NCI-H446 treated with DMSO at 0.1 percent for 48 hours (cell line): Measurements from ENCODE around the gene MAGI2.

ENCODE experiments used
- DNase-seq: peaks from one replicate; lab custom pipeline; 2025; lab: John Stamatoyannopoulos, UW

The MAGI2 gene

DNA sequence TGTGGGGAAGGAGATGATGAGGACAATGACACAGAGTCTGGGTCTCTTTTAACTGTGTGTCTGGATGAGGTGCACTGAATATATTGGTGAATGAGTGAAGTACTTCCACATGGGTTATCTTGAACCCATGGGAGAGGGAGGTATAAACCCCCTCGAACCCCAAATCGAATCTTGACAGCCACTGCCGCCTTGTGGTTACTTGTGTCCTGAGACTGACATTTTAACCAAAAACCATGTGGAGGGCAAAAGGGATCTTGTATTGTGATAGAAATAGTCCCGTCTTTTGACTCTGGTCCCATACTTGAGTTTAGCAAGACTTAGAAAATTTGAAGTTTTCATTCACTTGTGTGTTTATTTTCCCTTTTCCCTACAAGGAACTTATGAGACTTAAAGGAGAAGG is 1371.6 kb downstream of the MAGI2 start:
- no peak for DNase-seq

DNA sequence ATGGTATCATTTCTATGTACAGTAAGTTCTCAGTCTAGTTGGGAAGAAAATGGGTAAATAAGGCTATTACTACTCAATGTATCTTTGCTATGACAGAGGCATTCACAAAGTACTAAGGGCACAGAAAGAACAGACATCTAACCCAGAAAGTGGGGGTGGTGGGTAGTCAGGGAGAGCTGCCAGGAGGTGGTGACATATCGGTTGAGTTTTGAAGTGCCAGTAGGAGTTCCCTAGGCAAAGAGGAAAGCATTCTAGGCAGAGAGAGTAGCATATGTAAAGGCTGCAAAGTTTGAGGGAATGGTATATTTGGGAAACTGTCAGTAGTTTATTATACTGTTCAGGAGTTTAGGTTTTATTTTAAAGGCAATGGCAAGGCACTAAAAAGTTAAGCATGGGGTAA is 1372.1 kb downstream of the MAGI2 start:
- DNase-seq: no peak

DNA sequence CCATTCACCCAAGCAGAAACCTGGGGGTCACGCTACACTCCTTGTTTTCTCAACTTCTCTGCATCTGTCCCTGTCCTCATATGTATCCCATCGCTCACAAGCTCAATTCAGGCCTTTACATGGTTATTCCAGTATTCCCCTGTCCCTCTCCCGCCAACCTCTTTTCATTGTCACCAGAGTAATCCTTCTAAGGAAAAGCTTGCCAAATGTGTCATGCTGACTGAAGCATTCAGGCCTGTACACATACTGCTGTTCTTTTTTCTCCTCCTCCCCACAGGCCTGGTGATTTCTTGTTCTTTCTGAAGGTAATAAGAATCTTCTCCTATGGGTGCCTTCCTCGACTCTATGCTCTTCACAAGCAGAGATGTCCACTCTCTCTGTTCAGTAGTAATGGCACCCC is 1372.7 kb downstream of the MAGI2 start:
- DNase-seq: no peak

DNA sequence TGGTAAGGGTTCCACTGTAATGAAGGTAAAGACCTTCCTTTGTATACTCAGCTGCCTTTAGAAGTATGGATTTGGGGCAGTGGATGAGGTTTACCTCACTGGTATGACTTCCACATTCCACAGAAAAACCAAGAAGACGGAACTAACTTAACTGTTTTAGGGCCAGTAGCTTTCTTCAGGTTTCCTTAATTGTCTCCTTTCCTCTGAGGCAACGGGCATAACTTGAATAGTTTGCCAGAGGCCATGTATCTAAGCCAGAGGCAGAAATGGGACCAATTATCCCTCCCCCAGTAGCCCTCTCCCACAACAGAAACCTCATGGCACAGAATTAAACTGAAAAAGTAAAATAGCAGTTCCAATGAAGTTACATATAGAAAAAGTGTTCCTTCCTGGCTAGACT is 1373.2 kb downstream of the MAGI2 start:
- no peak for DNase-seq

DNA sequence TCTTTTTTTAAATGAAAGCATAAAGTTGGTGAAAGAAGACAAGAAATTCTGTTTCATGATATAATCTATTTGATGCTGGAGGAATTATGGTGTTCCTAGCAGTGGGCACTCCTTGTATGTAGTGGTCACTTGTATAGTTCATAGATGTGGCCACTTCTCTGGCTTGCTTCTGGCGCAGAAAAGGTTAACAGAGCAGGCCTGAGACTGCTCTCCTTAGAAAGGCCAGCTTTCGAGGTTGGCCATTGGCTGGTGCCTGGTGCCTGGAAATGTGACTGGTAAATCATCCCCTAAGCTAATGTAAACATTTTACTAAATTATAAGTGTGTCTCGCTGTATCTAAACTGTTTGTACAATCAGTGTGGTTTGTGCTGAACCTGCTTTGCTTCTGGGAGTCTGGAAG is 1378.8 kb downstream of the MAGI2 start:
- no peak for DNase-seq

DNA sequence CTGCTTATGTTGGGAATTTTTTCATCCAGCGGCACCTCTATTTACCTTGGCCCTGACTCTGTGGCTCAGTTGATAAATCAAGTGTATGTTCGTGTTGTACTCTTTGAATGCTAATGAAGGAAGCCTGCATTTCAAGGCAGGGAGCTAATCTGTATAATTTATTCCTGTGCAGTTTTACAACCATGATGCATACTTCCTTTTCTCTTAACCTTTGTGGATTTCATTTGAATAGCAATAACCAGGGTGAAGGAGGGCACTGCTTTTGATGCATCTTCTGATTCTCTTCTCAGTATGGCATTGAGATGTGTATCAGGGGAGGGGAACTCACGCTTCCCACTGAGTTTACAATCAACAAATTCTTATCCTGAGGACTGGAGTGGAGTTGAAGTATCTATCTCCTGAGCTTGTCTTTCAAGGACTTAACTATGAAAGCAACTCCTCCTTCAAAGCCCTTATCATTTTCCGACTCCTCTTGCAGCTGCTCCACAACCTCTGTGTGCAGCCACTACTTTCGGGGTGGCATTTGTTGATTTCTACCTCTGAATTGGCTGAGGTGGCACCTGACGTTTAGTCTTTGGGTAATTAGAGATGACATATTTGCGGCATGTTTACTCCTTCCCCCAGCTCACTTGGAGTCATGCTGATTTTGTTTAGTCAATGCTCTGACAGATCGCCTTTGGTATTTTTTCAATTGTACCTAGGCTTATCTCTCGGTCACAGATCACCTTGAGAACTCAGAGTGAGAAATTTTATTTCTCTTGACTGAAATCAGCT is 1379.7 kb downstream of the MAGI2 start:
- DNase-seq: no peak

DNA sequence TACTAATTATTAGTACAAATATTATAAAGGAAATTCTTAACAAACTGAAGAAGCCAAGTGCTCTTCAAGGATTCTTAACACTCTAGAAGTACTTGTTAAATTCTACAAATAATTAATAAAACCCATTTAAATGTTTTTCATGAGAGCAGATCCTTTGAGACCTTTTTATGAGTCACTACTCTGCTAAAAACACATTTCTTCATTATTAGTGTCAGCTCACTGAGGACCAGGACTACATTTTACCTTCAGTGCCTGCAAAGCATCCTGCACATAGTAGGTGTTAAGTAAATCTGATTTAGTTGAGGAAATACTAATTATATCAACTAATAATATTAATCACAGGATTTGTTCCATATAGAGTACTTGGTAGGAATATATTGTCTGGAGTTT is 1381.3 kb downstream of the MAGI2 start:
- no peak for DNase-seq

DNA sequence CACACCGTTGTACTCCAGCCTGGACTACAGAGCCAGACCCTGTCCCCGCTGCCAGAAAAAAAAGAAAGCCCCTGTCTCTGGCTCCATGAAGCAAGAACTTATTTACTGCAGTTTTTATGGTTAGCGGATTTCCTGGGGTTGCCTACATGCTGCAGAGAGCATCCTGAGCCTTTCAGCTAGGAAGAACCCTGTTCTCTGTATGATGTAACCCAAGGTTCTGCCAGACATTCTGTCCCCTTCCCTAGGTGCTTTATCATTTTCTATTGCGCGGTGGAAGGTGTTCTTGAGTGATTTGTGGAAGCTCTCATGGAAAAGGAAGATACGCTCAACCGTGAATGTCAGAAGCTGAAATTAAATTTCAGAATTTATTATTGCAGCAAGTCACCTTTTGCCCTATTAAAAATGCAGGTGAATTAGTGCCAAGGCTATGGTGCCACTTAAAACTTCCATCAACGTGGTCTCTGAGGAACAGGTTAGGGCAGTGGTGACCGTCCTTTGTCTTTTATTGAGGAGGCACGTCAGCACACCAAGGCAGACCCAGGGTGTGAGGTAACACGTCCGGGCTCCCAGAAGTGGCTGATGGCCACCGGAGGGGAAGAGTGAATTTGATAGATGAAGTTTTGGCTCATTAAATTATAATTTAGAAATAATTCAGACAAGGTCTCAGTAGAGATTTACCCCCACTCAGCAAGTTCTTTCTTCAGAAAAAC is 1381.8 kb downstream of the MAGI2 start:
- DNase-seq: no peak

DNA sequence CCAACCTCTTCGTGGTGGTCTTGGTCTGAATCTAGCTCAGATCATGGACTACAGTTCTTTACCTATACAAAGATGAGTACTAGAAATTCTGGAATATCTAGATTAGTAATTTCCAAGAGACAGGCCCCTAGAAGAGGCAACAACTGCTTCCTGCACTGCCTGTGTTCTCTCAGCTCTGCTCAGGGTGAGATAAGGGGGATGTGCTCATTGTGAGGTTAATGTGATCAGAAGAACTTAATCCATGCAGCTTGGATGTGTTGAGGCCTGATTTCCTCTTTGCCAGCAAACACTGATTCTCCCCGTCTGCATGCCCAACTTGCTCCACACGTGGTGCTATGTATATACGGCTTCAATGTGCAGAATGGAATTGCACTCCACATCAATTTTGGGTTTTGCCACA is 1386.9 kb downstream of the MAGI2 start:
- DNase-seq: no peak

DNA sequence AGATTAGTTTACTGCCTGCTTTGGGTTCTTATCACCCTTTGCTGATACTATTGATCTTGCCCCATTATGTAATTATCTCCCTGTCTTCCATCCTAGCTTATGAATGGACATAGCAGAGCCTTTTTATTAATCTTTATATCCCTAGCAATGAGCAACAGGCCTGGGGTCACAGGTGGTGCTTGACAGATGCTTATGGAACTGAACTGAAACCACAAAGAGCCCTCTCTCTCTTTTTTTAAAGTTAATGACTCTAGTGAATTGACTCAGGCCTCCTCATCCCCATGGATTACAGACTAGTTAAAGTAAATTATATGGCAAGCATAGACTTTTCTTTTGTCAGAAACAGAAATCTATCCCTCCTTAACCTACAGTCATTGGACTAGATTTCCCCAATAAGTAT is 1389.7 kb downstream of the MAGI2 start:
- no peak for DNase-seq

DNA sequence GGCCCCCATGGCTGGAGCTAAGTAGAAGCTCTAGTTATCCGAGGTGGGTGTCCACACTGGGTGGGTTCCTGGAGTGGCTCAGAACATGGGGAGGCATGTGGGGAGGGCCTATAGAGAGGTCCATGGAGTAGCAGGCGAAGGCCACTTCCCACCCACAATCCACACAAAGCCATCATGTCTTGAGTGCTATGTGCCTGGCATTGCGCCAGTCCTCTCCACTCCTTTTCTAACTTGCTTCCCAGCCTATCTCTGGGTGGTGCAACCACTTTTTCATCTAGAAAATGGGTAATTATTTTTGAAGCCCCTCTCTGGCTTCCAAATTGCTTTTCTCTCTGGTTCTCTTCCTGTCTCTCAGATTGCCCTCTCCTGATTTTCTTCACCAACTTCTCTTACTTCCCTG is 1391.3 kb downstream of the MAGI2 start:
- DNase-seq: no peak

DNA sequence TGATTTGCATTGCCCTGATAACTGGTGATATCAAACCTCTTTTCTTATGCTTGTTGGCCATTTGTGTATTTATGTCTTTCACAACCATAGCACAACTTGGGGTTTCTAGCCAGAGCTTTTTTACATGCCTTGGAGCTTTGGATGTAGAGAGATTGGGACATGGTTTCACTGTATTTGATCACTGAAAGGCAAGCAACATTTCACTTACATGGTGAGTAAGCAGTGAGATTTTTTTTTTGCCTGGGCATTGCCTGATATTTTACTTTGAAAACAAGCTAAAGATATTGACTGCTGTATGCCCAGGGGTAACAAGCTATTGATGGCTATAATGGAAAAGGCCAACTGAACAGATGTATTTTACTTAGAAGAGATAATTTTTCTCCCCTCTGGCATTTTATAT is 1395.9 kb downstream of the MAGI2 start:
- no peak for DNase-seq

DNA sequence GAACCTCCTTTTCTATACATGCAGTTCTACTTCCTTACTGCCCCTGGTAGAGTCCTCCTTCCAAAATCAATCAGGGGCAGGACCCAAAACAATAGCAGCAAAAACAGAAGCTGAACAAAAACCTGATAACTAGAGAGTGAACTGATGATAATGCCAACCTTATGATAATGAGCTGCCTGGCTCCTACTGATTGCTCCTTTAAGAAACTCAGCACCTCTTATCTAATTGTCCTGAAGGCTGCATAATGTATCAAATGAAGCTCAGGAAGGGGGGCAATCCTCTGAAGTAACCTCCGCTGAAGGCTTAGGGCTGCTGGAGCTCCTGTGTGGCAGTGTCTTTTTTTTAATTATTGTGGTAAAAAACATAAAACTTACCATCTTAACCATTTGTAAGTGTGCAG is 1397.9 kb downstream of the MAGI2 start:
- DNase-seq: no peak

DNA sequence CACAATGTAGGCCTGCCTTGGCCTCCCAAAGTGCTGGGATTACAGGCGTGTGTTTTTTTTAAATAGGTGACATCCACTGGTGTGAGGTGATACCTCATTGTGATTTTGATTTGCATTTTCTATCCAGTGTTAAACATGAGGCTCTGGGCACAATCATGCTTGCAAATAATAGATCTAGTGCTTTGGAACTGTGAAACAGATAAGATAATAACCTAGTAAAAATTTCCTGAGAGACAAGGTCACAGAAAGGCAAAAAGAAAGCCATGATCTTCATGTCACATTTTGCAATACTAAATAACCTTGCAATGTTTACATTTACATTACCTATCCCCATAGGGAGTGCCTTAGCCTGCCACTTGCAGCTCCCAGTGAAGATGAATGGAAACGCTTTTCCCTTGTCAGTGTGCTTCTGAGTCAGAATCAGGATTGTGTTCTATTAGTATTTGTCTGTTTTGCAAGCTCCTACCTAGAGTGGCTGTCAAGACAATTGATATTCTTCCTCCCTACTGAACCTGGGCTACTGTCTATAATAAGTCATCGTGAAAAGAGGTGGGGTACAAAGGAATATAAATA is 1398.4 kb downstream of the MAGI2 start:
- DNase-seq: no peak

DNA sequence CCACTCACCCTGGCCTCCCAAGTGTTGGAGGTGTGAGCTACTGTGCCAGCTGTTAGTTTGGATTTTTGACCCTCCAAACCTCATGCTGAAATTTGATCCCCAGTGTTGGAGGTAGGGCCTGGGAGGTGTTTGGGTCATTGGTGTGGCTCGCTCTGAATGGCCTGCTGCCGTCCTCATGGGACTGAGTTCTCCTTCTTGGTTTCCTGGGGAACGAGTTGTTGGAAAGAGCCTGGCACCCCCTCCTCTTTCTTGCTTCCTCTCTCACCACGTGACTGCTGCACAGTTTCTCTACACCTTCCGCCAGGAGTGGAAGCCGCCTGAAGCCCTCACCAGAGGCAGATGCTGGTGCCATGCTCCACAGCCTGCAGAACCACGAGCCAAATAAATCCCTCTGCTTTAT is 1401.4 kb downstream of the MAGI2 start:
- no peak for DNase-seq

DNA sequence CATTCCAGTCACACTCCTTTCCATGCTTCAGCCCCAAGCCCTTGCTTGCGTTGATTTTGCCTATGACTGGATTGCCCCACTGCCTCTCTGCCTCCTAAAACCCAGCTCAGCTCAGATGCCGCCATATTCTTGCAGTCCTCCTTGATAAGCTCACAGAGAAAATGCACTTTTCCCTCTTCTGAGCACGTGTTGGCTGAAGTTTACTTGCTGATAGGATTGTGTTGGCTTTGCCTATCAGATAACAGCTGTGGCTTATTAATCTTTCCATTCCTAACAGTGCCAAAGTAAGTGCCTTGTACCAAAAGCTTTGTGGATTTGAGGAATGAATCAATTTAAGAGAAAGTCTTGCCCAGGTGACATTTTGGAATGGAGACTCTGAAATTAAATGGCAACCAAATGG is 1405.7 kb downstream of the MAGI2 start:
- DNase-seq: no peak

DNA sequence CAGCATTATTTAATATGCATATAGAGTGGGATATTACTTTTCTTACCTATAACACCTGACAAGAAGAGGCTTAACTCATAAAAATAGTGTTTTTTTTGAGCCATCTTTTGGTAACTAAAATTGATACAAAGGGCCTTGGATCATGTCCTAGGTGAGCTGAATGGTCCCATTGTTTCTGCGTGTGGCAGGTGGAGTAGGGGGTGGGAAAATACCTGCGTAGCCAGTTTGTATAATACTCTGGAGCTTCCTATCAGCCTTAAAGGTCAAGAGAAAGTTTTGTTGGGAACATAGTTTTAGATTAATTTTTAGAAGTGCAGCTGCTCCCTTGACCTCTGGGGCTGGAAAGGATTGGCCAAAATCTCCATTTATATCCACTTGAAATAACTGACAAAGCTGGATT is 1410.3 kb downstream of the MAGI2 start:
- DNase-seq: no peak

DNA sequence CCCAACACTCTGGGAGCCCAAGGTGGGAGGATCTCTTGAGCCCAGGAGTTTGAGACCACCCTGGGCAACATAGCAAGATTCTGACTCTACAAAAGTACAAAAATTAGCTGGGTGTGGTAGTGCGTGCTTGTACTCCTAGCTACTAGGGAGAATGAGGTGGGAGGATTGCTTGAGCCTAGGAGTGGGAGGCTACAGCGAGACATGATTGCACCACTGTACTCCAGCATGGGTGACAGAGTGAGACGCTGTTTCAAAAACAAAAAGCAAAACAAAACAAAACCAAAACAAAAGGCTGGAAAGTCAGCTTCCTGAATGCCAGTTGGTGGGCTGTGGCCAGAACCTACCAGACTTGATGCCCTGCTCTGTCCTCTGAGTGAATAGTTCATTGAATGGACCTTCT is 1412.0 kb downstream of the MAGI2 start:
- no peak for DNase-seq

DNA sequence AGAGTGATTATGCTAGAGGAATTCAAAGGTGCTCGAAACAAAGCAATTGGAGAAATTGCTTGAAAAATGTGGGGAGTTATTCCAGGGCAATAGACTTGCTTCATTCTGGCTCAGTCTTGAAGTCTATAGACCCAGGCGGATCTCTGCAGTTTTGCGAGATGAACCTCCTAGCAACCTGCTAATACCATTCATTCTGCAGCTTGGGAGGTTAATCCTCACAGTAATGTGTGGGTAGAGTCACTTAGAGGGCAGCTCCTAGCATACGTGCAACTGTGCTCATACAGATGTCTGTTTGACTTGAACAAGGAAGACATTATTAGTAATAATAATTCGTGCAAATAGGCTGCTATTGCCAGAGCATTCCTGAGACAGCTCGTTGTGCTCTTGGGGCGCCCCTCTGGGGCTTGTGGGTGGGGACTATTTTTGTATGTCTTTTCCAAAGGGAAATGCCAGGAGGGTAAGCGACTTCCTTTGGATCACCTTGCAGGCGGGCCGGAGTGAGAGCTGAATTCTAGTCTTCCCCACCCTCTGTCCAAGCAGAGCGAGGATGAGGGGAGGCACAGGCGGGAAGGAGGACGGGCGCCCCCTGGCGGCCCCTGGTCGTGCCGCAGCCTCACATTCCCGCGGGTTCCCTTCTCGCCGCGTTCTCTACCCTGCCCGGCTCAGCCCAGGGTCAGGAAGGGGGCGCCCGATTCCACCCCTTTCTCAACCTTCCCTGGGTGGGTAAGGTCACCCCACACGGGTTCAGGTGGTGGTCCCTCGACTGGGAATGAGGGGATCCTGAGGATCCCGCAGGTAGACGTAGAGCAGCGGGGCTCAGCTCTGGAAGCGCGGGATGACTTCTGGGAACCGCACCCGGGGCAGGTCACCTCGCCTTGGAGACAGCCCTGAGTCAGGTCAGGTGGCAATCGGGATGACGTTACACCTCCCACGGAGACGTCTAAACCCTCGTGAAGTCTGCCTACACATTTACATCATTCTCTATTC is 1413.4 kb downstream of the MAGI2 start:
- no peak for DNase-seq

DNA sequence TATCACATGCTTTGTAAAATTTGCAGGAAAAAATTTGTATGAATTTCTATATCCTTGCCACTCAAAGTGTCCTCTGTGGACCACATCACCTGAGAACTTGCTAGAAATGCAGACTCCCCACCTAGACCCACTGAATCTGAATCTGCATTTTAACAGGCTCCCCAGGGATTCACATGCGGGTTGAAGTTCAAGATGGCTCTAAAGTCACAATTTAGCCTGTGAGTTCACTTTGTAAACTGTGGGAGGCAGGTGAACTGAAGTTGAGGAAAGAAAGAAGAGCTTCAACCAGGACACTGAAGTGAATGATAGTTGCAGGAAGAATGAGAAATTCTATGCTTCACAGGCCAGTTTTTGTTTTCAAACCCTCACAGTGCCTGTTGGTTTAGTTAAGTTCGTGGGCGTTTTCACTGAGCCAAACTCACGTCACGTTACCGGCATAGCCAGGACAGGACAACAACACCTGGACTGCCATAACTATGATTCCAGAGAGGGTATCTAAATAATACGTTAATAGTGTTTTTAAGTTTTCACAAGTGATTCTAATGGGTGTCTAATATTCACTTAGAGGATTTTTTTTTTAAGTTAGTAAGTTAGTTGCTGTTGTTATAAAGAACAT is 1414.9 kb downstream of the MAGI2 start:
- no peak for DNase-seq

DNA sequence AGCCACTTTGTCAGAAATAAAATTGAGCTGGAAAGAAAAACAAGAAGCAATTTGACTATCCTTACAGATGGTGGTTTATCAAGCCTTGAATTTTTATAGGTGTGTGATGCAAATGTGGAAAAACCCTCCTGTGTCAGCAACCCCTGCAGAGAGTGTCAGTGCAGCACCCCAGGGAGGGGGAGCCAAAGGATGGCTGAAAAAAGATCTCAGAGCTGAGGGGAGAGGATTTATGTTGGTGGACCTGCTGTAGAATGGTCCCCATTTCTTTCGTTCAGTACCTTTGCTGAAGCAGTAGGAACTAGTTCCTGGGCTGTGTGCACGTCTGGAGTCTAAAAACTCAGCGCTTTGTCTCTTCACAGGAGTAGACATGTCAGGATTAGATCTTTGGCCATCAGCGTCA is 1415.9 kb downstream of the MAGI2 start:
- DNase-seq: no peak

DNA sequence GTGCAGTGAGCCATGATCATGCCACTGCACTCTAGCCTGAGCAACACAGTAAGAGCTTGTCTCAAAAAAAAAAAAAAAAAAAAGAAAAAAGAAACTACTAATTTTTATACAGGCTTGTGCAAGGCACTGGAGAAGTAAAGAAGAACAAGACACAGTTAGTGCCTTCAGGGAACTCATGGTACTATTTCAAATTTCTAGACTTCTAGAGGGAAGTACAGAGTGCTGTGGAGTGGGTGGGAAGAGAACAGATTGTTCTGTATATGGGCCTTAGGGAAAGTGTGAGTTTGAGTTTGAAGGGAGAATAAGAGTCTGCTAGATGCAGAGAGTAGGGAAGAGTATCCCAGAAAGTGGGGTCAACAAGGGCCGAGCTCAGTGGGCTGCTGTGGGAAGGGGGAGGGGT is 1420.1 kb downstream of the MAGI2 start:
- no peak for DNase-seq
